Activated naive CD8-positive, alpha-beta T cell treated with anti-CD3 and anti-CD28 coated beads, Interleukin-2, amount 10 ng/mL, durations not matched to agents 7 days and 5 days (primary cell): ENCODE results near the gene TPM4. TPM values are rescaled to one million over a fixed set of nuclear protein-coding genes. Genes with fewer than 3 reads are reported as not detected.
"Not testable (repeated sequence)": the region's sequence is repeated elsewhere in the genome, so short reads cannot be mapped to it uniquely, and the experiment has no call there.

Source experiments
- ATAC-seq: fragments of 150-1000 bp; cut with Tn5 transposase; one replicate; pipeline ENCODE4 v1.10.0; 2021; ENCODE audit warnings: low read depth, moderate library complexity
- POLR2A ChIA-PET: fragments of 350-600 bp; sonication (Branson Sonifier 250); formaldehyde crosslinking; loops from one replicate; lab custom pipeline; 2021; ENCODE audit warnings: antibody characterized with exemption; lab: Charles Lee
- DNase-seq: peaks from one replicate; pipeline ENCODE4 v3.0.0; 2021
- H3K27ac Mint-ChIP-seq: one replicate; pipeline ENCODE4 v1.8.0; 2022; ENCODE audit warnings: mild to moderate bottlenecking, mixed read lengths
- H3K27me3 Mint-ChIP-seq: one replicate; pipeline ENCODE4 v1.8.0; 2022; ENCODE audit warnings: mild to moderate bottlenecking, moderate library complexity, mixed read lengths
- H3K36me3 Mint-ChIP-seq: one replicate; pipeline ENCODE4 v1.8.0; 2021; ENCODE audit warnings: mild to moderate bottlenecking, mixed read lengths
- H3K4me1 Mint-ChIP-seq: one replicate; pipeline ENCODE4 v1.8.0; 2021; ENCODE audit warnings: mixed read lengths
- H3K4me3 Mint-ChIP-seq: one replicate; pipeline ENCODE4 v1.8.0; 2022; ENCODE audit warnings: mild to moderate bottlenecking, moderate library complexity, mixed read lengths
- H3K9me3 Mint-ChIP-seq: one replicate; pipeline ENCODE4 v1.8.0; 2021; ENCODE audit warnings: mixed read lengths
- total RNA-seq, 2 experiments: library from RNA; stranded (reverse); gene quantifications; one replicate each; pipeline ENCODE4 v1.2.3, GENCODE V29; 2021

The TPM4 gene
- total RNA-seq, 2 experiments from 2014 or later, result 278 to 282 TPM

GRCh38 chr19:16117594-16118033, 41.3 kb downstream of the TPM4 start:
- H3K9me3 Mint-ChIP-seq, result no peaks in the 10 kb centered on the region
- peaks cover 56% of the 10 kb centered on the region for H3K4me1 Mint-ChIP-seq
- peak overlapping the region; percentile 59 for H3K4me3 Mint-ChIP-seq
- DNase-seq, result no peak
- POLR2A ChIA-PET, result interaction anchor here (0.7 to 3.5 kb wide), 4 partner anchors 18 to 47 kb away, joined by 3 to 31 read pairs (median 4); partner anchors contain the start of gene HSH2D
- no peak for ATAC-seq
- H3K36me3 Mint-ChIP-seq, result peaks cover 27% of the 10 kb centered on the region
- no peaks in the 10 kb centered on the region for H3K27me3 Mint-ChIP-seq
- H3K27ac Mint-ChIP-seq, result peak overlapping the region; percentile 91

GRCh38 chr19:16118489-16119033, 42.3 kb downstream of the TPM4 start:
- ATAC-seq (peak; percentile 46), DNase-seq (peak; percentile 46)
- H3K4me1 Mint-ChIP-seq, result peaks cover 51% of the 10 kb centered on the region
- peak overlapping the region; percentile 62 for H3K4me3 Mint-ChIP-seq
- peaks cover 27% of the 10 kb centered on the region for H3K36me3 Mint-ChIP-seq
- H3K9me3 Mint-ChIP-seq, result no peaks in the 10 kb centered on the region
- POLR2A ChIA-PET, result interaction anchor here (0.6 to 3.5 kb wide), 6 partner anchors 17 to 57 kb away, joined by 3 to 31 read pairs (median 4); partner anchors contain the start of genes HSH2D and TPM4
- no peaks in the 10 kb centered on the region for H3K27me3 Mint-ChIP-seq
- H3K27ac Mint-ChIP-seq, result peak overlapping the region; percentile 91

DNA sequence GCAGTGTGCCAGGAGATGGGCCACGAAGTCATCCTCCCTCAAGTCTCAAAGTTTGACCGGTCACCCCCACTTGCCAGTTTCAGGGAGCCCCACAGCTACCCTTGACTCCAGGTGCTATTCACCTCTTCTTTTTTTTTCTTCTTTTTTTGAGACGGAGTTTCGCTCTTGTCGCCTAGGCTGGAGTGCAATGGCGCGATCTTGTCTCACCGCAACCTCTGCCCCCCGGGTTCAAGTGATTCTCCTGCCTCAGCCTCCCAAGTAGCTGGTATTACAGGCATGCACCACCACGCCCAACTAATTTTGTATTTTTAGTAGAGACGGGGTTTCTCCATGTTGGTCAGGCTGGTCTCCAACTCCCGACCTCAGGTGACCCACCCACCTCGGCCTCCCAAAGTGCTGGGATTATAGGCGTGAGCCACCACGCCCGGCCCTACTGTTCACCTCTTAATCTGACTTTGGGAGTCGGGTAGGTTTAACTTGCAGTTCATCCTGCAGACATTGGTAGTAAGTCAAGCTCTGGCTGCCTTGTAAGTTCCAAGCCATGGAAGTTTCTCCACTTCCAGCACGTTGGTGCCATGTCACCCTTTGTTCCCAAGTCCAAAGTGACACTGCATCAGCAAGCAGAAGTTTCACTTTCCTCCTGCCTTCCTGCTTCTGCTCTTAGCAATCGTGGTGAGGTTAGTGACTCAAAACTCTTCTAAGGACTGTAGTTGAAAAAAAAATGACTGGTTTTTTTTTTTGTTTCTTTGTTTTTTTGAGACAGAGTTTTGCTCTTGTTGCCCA, 43.0 kb downstream of the TPM4 start:
- H3K27me3 Mint-ChIP-seq, H3K9me3 Mint-ChIP-seq, DNase-seq: not testable (repeated sequence)
- H3K4me3 Mint-ChIP-seq, result peak overlapping the region; percentile 69
- peaks cover 29% of the 10 kb centered on the region for H3K36me3 Mint-ChIP-seq
- POLR2A ChIA-PET, result interaction anchor here (0.6 to 3.5 kb wide), 8 partner anchors 22 to 58 kb away, joined by 3 to 31 read pairs (median 4); partner anchors contain the start of genes HSH2D and TPM4
- ATAC-seq, result peak; percentile 78
- H3K27ac Mint-ChIP-seq, result peak overlapping the region; percentile 91
- peaks cover 47% of the 10 kb centered on the region for H3K4me1 Mint-ChIP-seq

DNA sequence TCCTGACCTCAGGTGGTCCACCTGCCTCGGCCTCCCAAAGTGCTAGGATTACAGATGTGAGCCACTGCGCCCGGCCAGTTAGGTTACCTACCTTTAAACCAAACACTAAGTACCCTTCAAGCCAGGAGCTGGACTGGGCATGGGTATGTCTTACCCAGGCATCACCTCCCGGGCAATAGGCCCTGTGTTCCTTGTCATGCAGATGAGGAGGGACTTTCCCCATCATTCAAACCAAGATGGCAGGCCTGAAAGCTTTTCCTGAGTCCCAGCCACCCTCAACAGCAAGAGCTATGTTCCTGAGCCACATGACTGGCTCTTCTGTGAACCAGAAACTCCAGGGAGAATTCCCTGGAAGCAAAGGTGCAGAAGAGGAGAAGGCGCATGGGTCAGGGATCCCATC, 44.8 kb downstream of the TPM4 start:
- DNase-seq (no peak), ATAC-seq (no peak)
- peaks cover 25% of the 10 kb centered on the region for H3K36me3 Mint-ChIP-seq
- POLR2A ChIA-PET, result interaction anchor here (0.6 to 1.7 kb wide), 2 partner anchors 23 to 61 kb away, joined by 3 to 9 read pairs; partner anchors contain the start of gene HSH2D
- H3K4me1 Mint-ChIP-seq, result peaks cover 36% of the 10 kb centered on the region
- H3K9me3 Mint-ChIP-seq, result no peaks in the 10 kb centered on the region
- no peaks in the 10 kb centered on the region for H3K27me3 Mint-ChIP-seq
- no peak overlapping the region for H3K4me3 Mint-ChIP-seq
- no peak overlapping the region for H3K27ac Mint-ChIP-seq

GRCh38 chr19:16121967-16122366, 45.7 kb downstream of the TPM4 start:
- peaks cover 34% of the 10 kb centered on the region for H3K4me1 Mint-ChIP-seq
- DNase-seq, result no peak
- no peak overlapping the region for H3K27ac Mint-ChIP-seq
- no peaks in the 10 kb centered on the region for H3K9me3 Mint-ChIP-seq
- H3K27me3 Mint-ChIP-seq, result no peaks in the 10 kb centered on the region
- POLR2A ChIA-PET, result interaction anchor here (0.5 to 1.7 kb wide), 2 partner anchors 22 to 36 kb away, joined by 3 to 9 read pairs; partner anchors contain the start of gene HSH2D
- H3K4me3 Mint-ChIP-seq, result no peak overlapping the region
- ATAC-seq, result no peak
- H3K36me3 Mint-ChIP-seq, result peaks cover 27% of the 10 kb centered on the region

- Mint-ChIP-seq H3K9me3 (no peaks in the 10 kb centered on the region), H3K36me3 (peaks cover 26% of the 10 kb centered on the region), H3K4me1 (peaks cover 6% of the 10 kb centered on the region), H3K27ac (no peak overlapping the region), H3K4me3 (no peak overlapping the region), H3K27me3 (no peaks in the 10 kb centered on the region)
- POLR2A ChIA-PET, result no interaction called here
- DNase-seq (no peak), ATAC-seq (no peak)
These were observed 48.7 kb downstream of the TPM4 start for GRCh38 chr19:16124953-16125352.

GRCh38 chr19:16125737-16126495, 49.6 kb downstream of the TPM4 start:
- Mint-ChIP-seq H3K9me3 (no peaks in the 10 kb centered on the region), H3K36me3 (peaks cover 34% of the 10 kb centered on the region), H3K27ac (no peak overlapping the region), H3K4me1 (peaks cover 6% of the 10 kb centered on the region), H3K27me3 (no peaks in the 10 kb centered on the region), H3K4me3 (no peak overlapping the region)
- POLR2A ChIA-PET, result interaction anchor here (1.2 to 2.3 kb wide), 2 partner anchors 13 to 18 kb away, joined by 3 to 5 read pairs; no protein-coding TSS in a partner anchor
- DNase-seq, result no peak
- ATAC-seq, result no peak

DNA sequence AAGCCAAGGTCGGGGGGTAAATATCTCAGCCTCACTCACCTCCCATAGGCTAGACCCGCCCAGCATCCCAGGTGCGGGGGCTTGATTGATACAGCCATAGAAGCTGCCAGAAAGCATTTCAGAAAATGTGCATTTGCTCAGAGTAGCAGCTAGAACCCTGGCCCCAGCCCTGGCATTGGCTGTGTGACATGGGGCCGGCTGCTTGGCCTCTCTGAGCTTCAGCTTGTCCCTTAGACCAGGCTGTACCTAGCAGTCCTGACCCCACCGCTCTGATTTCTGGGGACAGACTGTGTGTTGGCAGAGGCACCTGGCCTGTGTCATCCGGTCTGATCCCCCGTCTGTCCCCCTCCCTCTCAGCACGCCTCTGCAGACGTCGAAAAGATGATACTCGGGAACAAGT, 50.8 kb downstream of the TPM4 start:
- Mint-ChIP-seq H3K27me3 (no peaks in the 10 kb centered on the region), H3K4me1 (peaks cover 7% of the 10 kb centered on the region), H3K27ac (peak overlapping the region; percentile 56), H3K36me3 (peaks cover 39% of the 10 kb centered on the region), H3K9me3 (peaks cover 7% of the 10 kb centered on the region), H3K4me3 (no peak overlapping the region)
- POLR2A ChIA-PET, result interaction anchor here (1.2 to 2.3 kb wide), 2 partner anchors 12 to 17 kb away, joined by 3 to 5 read pairs; no protein-coding TSS in a partner anchor
- ATAC-seq (no peak), DNase-seq (no peak)

- Mint-ChIP-seq H3K27me3 (no peaks in the 10 kb centered on the region), H3K4me3 (no peak overlapping the region), H3K27ac (no peak overlapping the region), H3K36me3 (peaks cover 46% of the 10 kb centered on the region), H3K4me1 (peaks cover 7% of the 10 kb centered on the region), H3K9me3 (peaks cover 7% of the 10 kb centered on the region)
- ATAC-seq, result no peak
- POLR2A ChIA-PET, result interaction anchor here (0.5 to 2.3 kb wide), 3 partner anchors 11 to 84 kb away, joined by 3 to 5 read pairs (median 3); no protein-coding TSS in a partner anchor
- no peak for DNase-seq
These were observed 51.6 kb downstream of the TPM4 start for GRCh38 chr19:16127776-16128371.

DNA sequence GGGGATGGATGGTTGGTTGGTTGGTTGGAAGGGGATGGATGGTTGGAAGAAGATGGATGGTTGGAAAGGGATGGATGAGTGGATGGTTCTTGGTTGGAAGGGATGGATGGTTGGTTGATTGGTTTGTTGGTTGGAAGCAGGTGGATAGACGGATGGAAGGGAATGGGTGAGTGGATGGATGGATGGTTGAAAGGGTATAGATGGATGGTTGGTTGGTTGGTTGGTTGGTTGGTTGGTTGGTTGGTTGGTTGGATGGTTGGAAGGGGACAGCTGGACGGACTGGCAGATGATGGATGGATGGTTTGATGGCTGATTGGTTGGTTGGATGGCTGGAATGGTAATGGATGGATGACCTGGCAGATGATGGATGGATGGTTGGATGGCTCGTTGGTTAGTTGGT, 55.4 kb downstream of the TPM4 start:
- ATAC-seq (no peak), DNase-seq (no peak)
- Mint-ChIP-seq H3K4me1 (peaks cover 13% of the 10 kb centered on the region), H3K27ac (peak overlapping the region; percentile 9), H3K9me3 (peaks cover 7% of the 10 kb centered on the region), H3K4me3 (no peak overlapping the region), H3K36me3 (peaks cover 64% of the 10 kb centered on the region), H3K27me3 (no peaks in the 10 kb centered on the region)
- POLR2A ChIA-PET, result interaction anchor here (2.1 kb wide), 1 partner anchor 12 kb away, joined by 9 read pairs; the partner anchor contains the start of gene HSH2D

GRCh38 chr19:16133818-16134217, 57.5 kb downstream of the TPM4 start:
- Mint-ChIP-seq H3K36me3 (peaks cover 62% of the 10 kb centered on the region), H3K27ac (peak overlapping the region; percentile 51), H3K4me3 (no peak overlapping the region), H3K27me3 (no peaks in the 10 kb centered on the region), H3K4me1 (peaks cover 21% of the 10 kb centered on the region), H3K9me3 (peaks cover 9% of the 10 kb centered on the region)
- POLR2A ChIA-PET, result interaction anchor here (2.1 to 2.4 kb wide), 2 partner anchors 9 to 10 kb away, joined by 9 to 12 read pairs; partner anchors contain the start of gene HSH2D
- ATAC-seq (no peak), DNase-seq (no peak)

DNA sequence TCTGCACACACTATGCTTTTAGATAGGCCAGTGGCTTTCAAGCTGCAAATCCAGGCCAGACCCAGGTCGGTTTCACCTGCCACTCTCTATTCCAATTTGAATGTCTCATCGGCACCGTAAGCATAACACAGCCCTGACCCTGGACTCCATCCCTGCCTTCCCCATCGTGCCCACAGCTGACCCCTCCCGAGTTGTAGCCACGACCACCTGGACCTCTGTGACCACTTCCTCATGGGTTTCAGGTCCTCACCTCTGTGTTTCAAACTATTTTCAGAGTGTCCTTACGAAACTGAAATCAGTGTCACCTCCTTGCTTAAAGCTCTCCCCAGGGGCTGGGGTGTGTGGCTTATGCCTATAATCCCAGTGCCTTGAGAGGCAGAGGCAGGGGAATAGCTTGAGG, 58.2 kb downstream of the TPM4 start:
- Mint-ChIP-seq H3K4me1 (peaks cover 22% of the 10 kb centered on the region), H3K9me3 (peaks cover 9% of the 10 kb centered on the region), H3K27ac (no peak overlapping the region), H3K4me3 (no peak overlapping the region), H3K27me3 (no peaks in the 10 kb centered on the region), H3K36me3 (peaks cover 55% of the 10 kb centered on the region)
- no peak for DNase-seq
- ATAC-seq, result no peak
- POLR2A ChIA-PET, result interaction anchor here (2.4 kb wide), 1 partner anchor 9 kb away, joined by 12 read pairs; the partner anchor contains the start of gene HSH2D
